SU-DHL-6 (cell line): ENCODE results near the gene AGTR1.

Experiments used
- H2AFZ ChIP-seq: fragments of 200-600 bp; sonication (generic); 2 replicates; pipeline ENCODE4 v1.6.1; 2014; ENCODE audit warnings: low read depth, mild to moderate bottlenecking, moderate library complexity, mixed read lengths, antibody characterized with exemption, low read length; ENCODE audit not compliant: severe bottlenecking
- H3F3A ChIP-seq: fragments of 200-600 bp; shearing (Covaris generic); 2 replicates; pipeline ENCODE4 v1.6.0; 2016; ENCODE audit warnings: antibody characterized with exemption, mild to moderate bottlenecking; ENCODE audit not compliant: insufficient read depth
- H3K27ac ChIP-seq: fragments of 200-600 bp; sonication (generic); 2 replicates; pipeline ENCODE4 v1.5.1; 2016; ENCODE audit warnings: low read depth, mild to moderate bottlenecking, low read length, moderate library complexity, mixed read lengths
- H3K27me3 ChIP-seq: fragments of 200-600 bp; sonication (generic), shearing (Covaris generic); 2 replicates; pipeline ENCODE4 v1.6.0; 2014; ENCODE audit warnings: mild to moderate bottlenecking, low read length
- H3K36me3 ChIP-seq: fragments of 200-600 bp; sonication (generic); 2 replicates; pipeline ENCODE4 v1.6.1; 2014; ENCODE audit warnings: mild to moderate bottlenecking, low read length, mixed read lengths
- H3K4me2 ChIP-seq: fragments of 300-600, 200-600 bp; shearing (Covaris generic), sonication (generic); 2 replicates; pipeline ENCODE4 v1.6.0; 2014; ENCODE audit warnings: low read length, low read depth, mild to moderate bottlenecking; ENCODE audit not compliant: poor library complexity, severe bottlenecking
- H3K4me3 ChIP-seq: fragments of 200-600 bp; sonication (generic); 2 replicates; pipeline ENCODE4 v1.5.1; 2014; ENCODE audit warnings: antibody characterized with exemption, low read length, mild to moderate bottlenecking, mixed read lengths; ENCODE audit not compliant: insufficient read depth, poor library complexity, severe bottlenecking
- H3K79me2 ChIP-seq: fragments of 200-600 bp; sonication (generic); 2 replicates; pipeline ENCODE4 v1.6.1; 2014; ENCODE audit warnings: mild to moderate bottlenecking, low read length, moderate library complexity; ENCODE audit not compliant: insufficient read depth
- H3K9ac ChIP-seq: fragments of 200-600 bp; sonication (generic); 2 replicates; pipeline ENCODE4 v1.7.0; 2014; ENCODE audit warnings: mild to moderate bottlenecking, low read length
- H3K9me2 ChIP-seq: fragments of 200-600 bp; sonication (generic); replicated peaks from 2 replicates; pipeline ENCODE4 v1.6.1; 2014; ENCODE audit warnings: low read length; ENCODE audit not compliant: insufficient read depth
- H3K9me3 ChIP-seq: fragments of 200-600 bp; sonication (generic); 2 replicates; pipeline ENCODE4 v1.6.1; 2014; ENCODE audit warnings: low read length, mixed read lengths; ENCODE audit not compliant: insufficient read depth
- H4K20me1 ChIP-seq: fragments of 200-600 bp; sonication (generic); 2 replicates; pipeline ENCODE4 v1.6.1; 2014; ENCODE audit warnings: low read depth, mild to moderate bottlenecking, antibody characterized with exemption, low read length, moderate library complexity, mixed read lengths
- CTCF ChIP-seq: fragments of 200-600 bp; sonication (generic); IDR thresholded peaks from one replicate; pipeline ENCODE4 v1.5.1; 2017; ENCODE audit warnings: antibody characterized with exemption, mild to moderate bottlenecking, low read length, moderate library complexity; ENCODE audit not compliant: insufficient read depth, poor library complexity, severe bottlenecking
- EZH2phosphoT487 ChIP-seq: fragments of 200-600 bp; sonication (generic), shearing (Covaris generic); conservative IDR thresholded peaks from 2 replicates; pipeline ENCODE4 v1.6.1; 2018; ENCODE audit warnings: mild to moderate bottlenecking, antibody characterized with exemption, low read length, moderate library complexity, mixed read lengths

The AGTR1 gene

GRCh38 chr3:148737104-148737530 lies 39.4 kb downstream of the AGTR1 start:
- Histone ChIP-seq H3K27me3 (no peaks in the 10 kb centered on the region), H3K4me3 (no peak overlapping the region), H3K36me3 (no peaks in the 10 kb centered on the region), H4K20me1 (no peaks in the 10 kb centered on the region), H3K9me2 (no peaks in the 10 kb centered on the region), H2AFZ (no peak overlapping the region), H3K9ac (no peak overlapping the region), H3K9me3 (no peaks in the 10 kb centered on the region), H3K27ac (no peak overlapping the region), H3K79me2 (no peaks in the 10 kb centered on the region), H3K4me2 (no peak overlapping the region), H3F3A (no peaks in the 10 kb centered on the region)
- no peak for TF ChIP-seq EZH2phosphoT487
- TF ChIP-seq CTCF = no peak

- Histone ChIP-seq H3K27me3 (no peaks in the 10 kb centered on the region), H3K36me3 (no peaks in the 10 kb centered on the region), H2AFZ (no peak overlapping the region)
Observed at GRCh38 chr3:148739720-148740119, 42.0 kb downstream of the AGTR1 start.

GRCh38 chr3:148740291-148740690 lies 42.6 kb downstream of the AGTR1 start:
- no peaks in the 10 kb centered on the region for H3K27me3 ChIP-seq
- no peaks in the 10 kb centered on the region for H3K79me2 ChIP-seq
- H3F3A ChIP-seq = no peaks in the 10 kb centered on the region
- no peak overlapping the region for H3K4me2 ChIP-seq
- no peak overlapping the region for H3K27ac ChIP-seq
- no peaks in the 10 kb centered on the region for H4K20me1 ChIP-seq
- H3K4me3 ChIP-seq = no peak overlapping the region
- H3K36me3 ChIP-seq = no peaks in the 10 kb centered on the region
- no peak overlapping the region for H3K9ac ChIP-seq
- H2AFZ ChIP-seq = no peak overlapping the region
- no peaks in the 10 kb centered on the region for H3K9me3 ChIP-seq
- H3K9me2 ChIP-seq = no peaks in the 10 kb centered on the region
- TF ChIP-seq EZH2phosphoT487 (no peak), CTCF (no peak)

More at GRCh38 chr3:148739720-148740119, 42.0 kb downstream of the AGTR1 start:
- H4K20me1 ChIP-seq = no peaks in the 10 kb centered on the region
- no peaks in the 10 kb centered on the region for H3K9me2 ChIP-seq
- H3K9me3 ChIP-seq = no peaks in the 10 kb centered on the region
- no peak overlapping the region for H3K27ac ChIP-seq
- no peak overlapping the region for H3K4me2 ChIP-seq
- TF ChIP-seq CTCF (no peak), EZH2phosphoT487 (no peak)
- H3K79me2 ChIP-seq = no peaks in the 10 kb centered on the region
- H3K4me3 ChIP-seq = no peak overlapping the region
- H3F3A ChIP-seq = no peaks in the 10 kb centered on the region
- no peak overlapping the region for H3K9ac ChIP-seq

GRCh38 chr3:148741219-148741618 lies 43.5 kb downstream of the AGTR1 start:
- no peak overlapping the region for H3K4me2 ChIP-seq
- H2AFZ ChIP-seq = no peak overlapping the region
- H3K4me3 ChIP-seq = no peak overlapping the region
- no peak overlapping the region for H3K27ac ChIP-seq
- H3K9me3 ChIP-seq = no peaks in the 10 kb centered on the region
- no peaks in the 10 kb centered on the region for H4K20me1 ChIP-seq
- no peaks in the 10 kb centered on the region for H3K36me3 ChIP-seq
- no peaks in the 10 kb centered on the region for H3K79me2 ChIP-seq
- no peaks in the 10 kb centered on the region for H3K27me3 ChIP-seq
- no peaks in the 10 kb centered on the region for H3K9me2 ChIP-seq
- H3F3A ChIP-seq = no peaks in the 10 kb centered on the region
- H3K9ac ChIP-seq = no peak overlapping the region
- TF ChIP-seq EZH2phosphoT487 (no peak), CTCF (no peak)
